WTC11 (cell line): ENCODE results near the gene CDK2AP2. TPM values are rescaled to one million over a fixed set of nuclear protein-coding genes. Genes with fewer than 3 reads are reported as not detected.
"Not testable (repeated sequence)": the region's sequence is repeated elsewhere in the genome, so short reads cannot be mapped to it uniquely, and the experiment has no call there.

ENCODE experiments used
- ATAC-seq: fragments of 200-7000 bp; cut with Tn5 transposase; 2 replicates; pipeline ENCODE4 v1.10.0; 2021; ENCODE audit warnings: mild to moderate bottlenecking, moderate library complexity
- CTCF ChIA-PET: fragments of 300-600 bp; sonication (Branson Sonifier 250); formaldehyde crosslinking; loops from one replicate; lab custom pipeline; 2021; ENCODE audit warnings: antibody characterized with exemption; lab: Charles Lee
- POLR2A ChIA-PET: fragments of 350-600 bp; sonication (Branson Sonifier 250); formaldehyde crosslinking; loops from one replicate; lab custom pipeline; 2021; ENCODE audit warnings: antibody characterized with exemption; lab: Charles Lee
- DNase-seq: peaks from one replicate; pipeline ENCODE4 v3.0.0; 2021; ENCODE audit warnings: low spot score
- H3K27ac Mint-ChIP-seq: 2 replicates; pipeline ENCODE4 v1.8.0; 2021; ENCODE audit warnings: mixed read lengths
- H3K27me3 Mint-ChIP-seq: 2 replicates; pipeline ENCODE4 v1.8.0; 2021; ENCODE audit warnings: low read depth, mild to moderate bottlenecking, moderate library complexity, mixed read lengths
- H3K36me3 Mint-ChIP-seq: 2 replicates; pipeline ENCODE4 v1.8.0; 2021; ENCODE audit warnings: mixed read lengths
- H3K4me1 Mint-ChIP-seq: 2 replicates; pipeline ENCODE4 v1.8.0; 2022; ENCODE audit warnings: mixed read lengths
- H3K4me3 Mint-ChIP-seq: 2 replicates; pipeline ENCODE4 v1.8.0; 2021; ENCODE audit warnings: mild to moderate bottlenecking, moderate library complexity, mixed read lengths
- H3K9me3 Mint-ChIP-seq: 2 replicates; pipeline ENCODE4 v1.8.0; 2021; ENCODE audit warnings: mixed read lengths
- MYBL2 ChIP-seq: sonication (generic); formaldehyde crosslinking; IDR thresholded peaks from 2 replicates; pipeline ENCODE4 v1.8.1; 2023; ENCODE audit warnings: mild to moderate bottlenecking, moderate library complexity, missing genetic modification reagents
- NFYB ChIP-seq: sonication (generic); formaldehyde crosslinking; conservative IDR thresholded peaks from 2 replicates; pipeline ENCODE4 v1.8.0; 2022; ENCODE audit warnings: low read depth, missing genetic modification reagents
- PREB ChIP-seq: sonication (generic); formaldehyde crosslinking; IDR thresholded peaks from 2 replicates; pipeline ENCODE4 v1.8.1; 2022; ENCODE audit warnings: mild to moderate bottlenecking, missing genetic modification reagents, moderate library complexity, borderline replicate concordance
- SMAD4 ChIP-seq: sonication (generic); formaldehyde crosslinking; IDR thresholded peaks from 2 replicates; pipeline ENCODE4 v1.8.0; 2022; ENCODE audit warnings: mild to moderate bottlenecking, missing genetic modification reagents
- ZNF121 ChIP-seq: sonication (generic); formaldehyde crosslinking; IDR thresholded peaks from 2 replicates; pipeline ENCODE4 v1.8.0; 2023; ENCODE audit warnings: missing genetic modification reagents
- ZNF281 ChIP-seq: sonication (generic); formaldehyde crosslinking; IDR thresholded peaks from 2 replicates; pipeline ENCODE4 v1.8.0; 2023; ENCODE audit warnings: mild to moderate bottlenecking, missing genetic modification reagents
- ZNF532 ChIP-seq: fragments of 250-450 bp; sonication (Bioruptor Pico); IDR thresholded peaks from 2 replicates; pipeline ENCODE4 v1.9.0; 2021; ENCODE audit warnings: mild to moderate bottlenecking, borderline replicate concordance
- total RNA-seq: library from RNA; stranded (reverse); gene quantifications from 3 replicates; pipeline ENCODE4 v1.2.3, GENCODE V29; 2021

Gene CDK2AP2
- total RNA-seq, 1 experiment from 2014 or later, result 53.1 TPM

- H3K27ac Mint-ChIP-seq, result no peak overlapping the region
- DNase-seq, result no peak
- POLR2A ChIA-PET, result no interaction called here
These were observed 6.2 kb upstream of the CDK2AP2 start for GRCh38 chr11:67514116-67514515.

GRCh38 chr11:67511558-67511957, 3.6 kb upstream of the CDK2AP2 start:
- POLR2A ChIA-PET, CTCF ChIA-PET, H3K27ac Mint-ChIP-seq, DNase-seq, ATAC-seq, H3K36me3 Mint-ChIP-seq, H3K9me3 Mint-ChIP-seq, H3K4me3 Mint-ChIP-seq: not testable (repeated sequence)
- peak; percentile 12; the same call in 1 of the 2 replicates for TF ChIP-seq ZNF121 (CRISPR knock-in tag)
- peaks cover 16% of the 10 kb centered on the region for H3K4me1 Mint-ChIP-seq
- H3K27me3 Mint-ChIP-seq, result peaks cover 26% of the 10 kb centered on the region

More at GRCh38 chr11:67514116-67514515, 6.2 kb upstream of the CDK2AP2 start:
- Mint-ChIP-seq H3K4me3 (no peak overlapping the region), H3K27me3 (peaks cover 26% of the 10 kb centered on the region), H3K4me1 (peaks cover 2% of the 10 kb centered on the region), H3K36me3 (no peaks in the 10 kb centered on the region), H3K9me3 (no peaks in the 10 kb centered on the region)
- CTCF ChIA-PET, result no interaction called here
- no peak for TF ChIP-seq NFYB (CRISPR knock-in tag)
- no peak for TF ChIP-seq ZNF281
- no peak for ATAC-seq

GRCh38 chr11:67510023-67510345, 2.0 kb upstream of the CDK2AP2 start:
- no peak for ATAC-seq
- TF ChIP-seq MYBL2 (CRISPR knock-in tag), result no peak
- TF ChIP-seq SMAD4 (CRISPR knock-in tag), result no peak
- TF ChIP-seq ZNF281, result no peak
- TF ChIP-seq PREB (CRISPR knock-in tag), result no peak
- TF ChIP-seq ZNF532, result no peak
- Mint-ChIP-seq H3K4me1 (peaks cover 26% of the 10 kb centered on the region), H3K9me3 (no peaks in the 10 kb centered on the region), H3K36me3 (peaks cover 2% of the 10 kb centered on the region; the same call in 1 of the 2 replicates), H3K27me3 (peaks cover 24% of the 10 kb centered on the region), H3K4me3 (peak overlapping the region; percentile 83), H3K27ac (no peak overlapping the region)
- DNase-seq, result no peak
- POLR2A ChIA-PET, result no interaction called here
- CTCF ChIA-PET, result no interaction called here
